DOHH2 (cell line): ENCODE results near the gene F10.

Source experiments
- CTCF ChIP-seq: fragments of 200-600 bp; sonication (generic); IDR thresholded peaks from one replicate; pipeline ENCODE4 v1.5.1; 2014; ENCODE audit warnings: antibody characterized with exemption, mild to moderate bottlenecking, low read depth, low read length; ENCODE audit not compliant: poor library complexity, severe bottlenecking
- EZH2phosphoT487 ChIP-seq: fragments of 200-600 bp; sonication (generic); IDR thresholded peaks from 2 replicates; pipeline ENCODE4 v1.6.1; 2017; ENCODE audit warnings: borderline replicate concordance, mild to moderate bottlenecking, antibody characterized with exemption, low read length, moderate library complexity, mixed read lengths

- no peak for TF ChIP-seq EZH2phosphoT487
- TF ChIP-seq CTCF = no peak
Measured at GRCh38 chr13:113092776-113093579, 29.6 kb upstream of the F10 start.
